Fibroblast of skin of abdomen (primary cell): ENCODE data around the gene YAF2. TPM values are rescaled to one million over a fixed set of nuclear protein-coding genes. Genes with fewer than 3 reads are reported as not detected.

ENCODE experiments used
- DNase-seq: peaks from one replicate; pipeline ENCODE4 v3.0.0-alpha.2; 2013
- polyA plus RNA-seq, 2 experiments: library from polyadenylated mRNA; unstranded; fragments of 120-200 nt; gene quantifications; one replicate each; pipeline ENCODE4 v1.2.1, GENCODE V29; 2013; ENCODE audit not compliant: insufficient read length in 2 of 2

YAF2 gene
- polyA plus RNA-seq (2013, experiment 1 of 2; ENCODE audit: insufficient read length) = 11.6 TPM
- polyA plus RNA-seq (2013, experiment 2 of 2; ENCODE audit: insufficient read length) = 11.7 TPM

- DNase-seq = peak; percentile 90
Observed at GRCh38 chr12:42238240-42239140, at the start of gene YAF2. YAF2 (minus strand) TSS chr12:42238248; CDS start chr12:42238180, 68 bp downstream.

GRCh38 chr12:42286741-42287140, 48.7 kb upstream of the YAF2 start:
- no peak for DNase-seq

GRCh38 chr12:42285431-42285830, 47.4 kb upstream of the YAF2 start:
- DNase-seq = no peak

GRCh38 chr12:42284876-42285275, 46.8 kb upstream of the YAF2 start:
- peak; percentile 6 for DNase-seq

- no peak for DNase-seq
Observed at GRCh38 chr12:42284157-42284556, 46.1 kb upstream of the YAF2 start.

GRCh38 chr12:42283739-42284138, 45.7 kb upstream of the YAF2 start:
- DNase-seq = no peak

GRCh38 chr12:42282294-42282693, 44.2 kb upstream of the YAF2 start:
- no peak for DNase-seq

- no peak for DNase-seq
Observed at GRCh38 chr12:42281844-42282243, 43.8 kb upstream of the YAF2 start.

GRCh38 chr12:42281278-42281677, 43.2 kb upstream of the YAF2 start:
- DNase-seq = no peak

GRCh38 chr12:42278128-42278510, 40.1 kb upstream of the YAF2 start:
- DNase-seq = no peak

- peak; percentile 6 for DNase-seq
Observed at GRCh38 chr12:42277396-42278127, 39.5 kb upstream of the YAF2 start.

- DNase-seq = no peak
Observed at GRCh38 chr12:42275499-42275898, 37.5 kb upstream of the YAF2 start.

GRCh38 chr12:42273706-42274105, 35.7 kb upstream of the YAF2 start:
- DNase-seq = no peak

- no peak for DNase-seq
Observed at GRCh38 chr12:42270596-42270995, 32.5 kb upstream of the YAF2 start.

GRCh38 chr12:42267413-42268190, 29.6 kb upstream of the YAF2 start:
- no peak for DNase-seq

- DNase-seq = no peak
Observed at GRCh38 chr12:42266579-42267230, 28.7 kb upstream of the YAF2 start.

GRCh38 chr12:42262271-42262670, 24.2 kb upstream of the YAF2 start:
- DNase-seq = no peak

GRCh38 chr12:42261708-42262107, 23.7 kb upstream of the YAF2 start:
- no peak for DNase-seq

GRCh38 chr12:42260518-42260917, 22.5 kb upstream of the YAF2 start:
- no peak for DNase-seq

GRCh38 chr12:42259699-42260098, 21.7 kb upstream of the YAF2 start:
- DNase-seq = no peak

GRCh38 chr12:42255866-42256261, 17.8 kb upstream of the YAF2 start:
- no peak for DNase-seq

GRCh38 chr12:42255221-42255865, 17.3 kb upstream of the YAF2 start:
- no peak for DNase-seq
